CD4-positive, CD25-positive, alpha-beta regulatory T cell (primary cell): ENCODE data around the gene WAPL. TPM values are rescaled to one million over a fixed set of nuclear protein-coding genes. Genes with fewer than 3 reads are reported as not detected.
A peak's percentile ranks its signal among the peaks of the same experiment; 100 is the strongest.

ENCODE experiments used
- ATAC-seq, 2 donors: fragments of 150-1000 bp; cut with Tn5 transposase; one replicate each; pipeline ENCODE4 v1.10.0; 2021; ENCODE audit warnings: low read depth in 2 of 2, moderate number of reproducible peaks in 2 of 2, moderate library complexity in 1 of 2
- DNase-seq, 3 donors: peaks; one replicate each; pipeline versions ENCODE4 v3.0.0 to v3.0.0-alpha.2; 2012 to 2022; ENCODE audit warnings: mixed read lengths in 1 of 3
- H3K27ac ChIP-seq: one replicate; pipeline ENCODE4 v1.7.0; 2013; ENCODE audit warnings: mild to moderate bottlenecking, low read length; ENCODE audit not compliant: insufficient read depth, poor library complexity, severe bottlenecking
- H3K27me3 ChIP-seq: one replicate; pipeline ENCODE4 v1.7.0; 2013; ENCODE audit warnings: low read length; ENCODE audit not compliant: control insufficient read depth, insufficient read depth
- H3K36me3 ChIP-seq: one replicate; pipeline ENCODE4 v1.7.0; 2013; ENCODE audit warnings: mild to moderate bottlenecking, low read length, moderate library complexity; ENCODE audit not compliant: control insufficient read depth, insufficient read depth
- H3K4me1 ChIP-seq: 2 replicates; pipeline ENCODE4 v1.7.0; 2013; ENCODE audit warnings: mild to moderate bottlenecking, low read length; ENCODE audit not compliant: insufficient read depth, control insufficient read depth, poor library complexity, severe bottlenecking
- H3K4me3 ChIP-seq: one replicate; pipeline ENCODE4 v1.7.0; 2013; ENCODE audit warnings: low read depth, mild to moderate bottlenecking, low read length, moderate library complexity
- H3K9me3 ChIP-seq, 2 experiments: 1 replicate in 1 of 2; 2 replicates in 1 of 2; pipeline ENCODE4 v1.7.0; 2013; ENCODE audit warnings: low read length in 2 of 2, mild to moderate bottlenecking in 1 of 2, moderate library complexity in 1 of 2; ENCODE audit not compliant: control insufficient read depth in 2 of 2
- H3K27ac Mint-ChIP-seq, 3 donors: one replicate each; pipeline ENCODE4 v1.8.0; 2020 to 2022; ENCODE audit warnings: mild to moderate bottlenecking in 3 of 3, mixed read lengths in 3 of 3, moderate library complexity in 2 of 3
- H3K27me3 Mint-ChIP-seq: one replicate; pipeline ENCODE4 v1.8.0; 2022; ENCODE audit warnings: mild to moderate bottlenecking, mixed read lengths
- H3K36me3 Mint-ChIP-seq: one replicate; pipeline ENCODE4 v1.8.0; 2020; ENCODE audit warnings: mixed read lengths
- H3K4me1 Mint-ChIP-seq, 4 donors: one replicate each; pipeline ENCODE4 v1.8.0; 2020 to 2022; ENCODE audit warnings: mixed read lengths in 4 of 4, mild to moderate bottlenecking in 1 of 4
- H3K4me3 Mint-ChIP-seq, 4 donors: one replicate each; pipeline ENCODE4 v1.8.0; 2020 to 2022; ENCODE audit warnings: mild to moderate bottlenecking in 4 of 4, mixed read lengths in 4 of 4, moderate library complexity in 3 of 4
- H3K9me3 Mint-ChIP-seq, 7 donors: one replicate each; pipeline ENCODE4 v1.8.0; 2020 to 2022; ENCODE audit warnings: mixed read lengths in 7 of 7, mild to moderate bottlenecking in 3 of 7, moderate library complexity in 2 of 7
- polyA plus RNA-seq, 4 donors: library from polyadenylated mRNA; unstranded; fragments of 300-500 nt; fragmentation: Illumina TruSeq; gene quantifications; one replicate each; pipeline ENCODE4 v1.2.3, GENCODE V29; 2021
- total RNA-seq: library from RNA; stranded (reverse); gene quantifications from one replicate; pipeline ENCODE4 v1.2.3, GENCODE V29; 2022

Gene WAPL
- total and polyA plus RNA-seq, 5 donors from 2014 or later: 33.3 to 54.3 (median 36.6) TPM

DNA sequence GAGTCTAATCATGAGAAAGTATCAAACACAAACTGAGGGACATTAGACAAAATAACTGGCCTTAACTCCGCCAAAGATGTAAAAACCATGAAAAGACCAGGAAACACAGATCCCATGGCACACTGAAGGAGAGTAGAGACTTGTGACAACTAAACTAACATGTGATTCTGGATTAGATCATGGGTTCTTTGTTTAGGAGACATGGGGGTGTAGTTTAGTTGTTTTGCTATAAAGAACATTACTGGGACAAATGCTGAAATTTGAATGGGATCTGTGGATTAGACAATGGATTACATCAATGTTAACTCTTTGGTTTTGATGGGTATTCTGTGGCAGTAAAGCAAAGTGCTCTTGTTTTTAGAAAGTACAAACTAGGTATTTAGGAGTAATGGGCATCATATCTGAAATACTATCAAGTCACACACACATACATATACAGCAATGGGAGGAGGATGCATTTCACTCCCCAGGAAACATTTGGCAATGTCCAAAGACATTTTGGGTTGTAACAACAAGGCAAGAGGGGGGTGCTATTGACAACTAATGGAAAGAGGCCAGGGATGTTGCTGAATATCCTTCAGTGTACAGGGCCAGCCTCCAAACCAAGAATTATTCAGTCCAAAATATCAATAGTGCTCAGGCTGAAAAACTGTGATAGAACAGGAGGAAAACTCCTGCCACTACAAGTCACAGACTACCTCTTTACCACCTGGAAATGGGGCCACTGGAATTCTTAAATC is 32.4 kb downstream of the WAPL start:
- no peaks in the 10 kb centered on the region for H3K9me3 ChIP-seq
- no peaks in the 10 kb centered on the region for H3K27me3 ChIP-seq
- Mint-ChIP-seq H3K27ac (peak overlapping the region in 2 of 3 donors; percentile 5 to 10), H3K4me1 (peaks cover 17 to 31% (median 24%) of the 10 kb centered on the region in 4 donors), H3K27me3 (no peaks in the 10 kb centered on the region), H3K36me3 (peaks cover 31% of the 10 kb centered on the region), H3K9me3 (no peaks in the 10 kb centered on the region), H3K4me3 (no peak overlapping the region)
- no peak overlapping the region for H3K27ac ChIP-seq
- no peak for ATAC-seq
- H3K36me3 ChIP-seq: peaks cover 49% of the 10 kb centered on the region
- no peaks in the 10 kb centered on the region for H3K4me1 ChIP-seq
- DNase-seq: no peak
- H3K4me3 ChIP-seq: no peak overlapping the region

DNA sequence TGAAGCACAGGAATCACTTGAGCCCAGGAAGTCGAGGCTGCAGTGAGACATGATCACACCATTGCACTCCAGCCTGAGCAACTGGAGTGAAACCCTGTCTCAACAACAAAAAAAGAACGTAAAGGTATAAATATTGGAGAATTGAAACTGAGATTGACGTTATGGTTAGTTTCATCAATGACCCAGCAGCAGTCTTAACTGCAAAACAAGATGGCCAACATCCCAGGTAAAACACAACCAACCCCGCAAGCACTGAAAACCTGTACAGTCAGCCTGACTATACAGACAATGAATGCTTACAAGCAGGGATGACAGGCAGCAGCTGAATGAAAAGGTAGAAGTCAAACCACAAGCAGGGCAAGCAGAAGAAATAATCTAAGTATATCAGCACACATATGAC is 34.7 kb downstream of the WAPL start:
- peaks cover 15 to 32% (median 27%) of the 10 kb centered on the region in 4 donors for H3K4me1 Mint-ChIP-seq
- Histone ChIP-seq H3K36me3 (peaks cover 56% of the 10 kb centered on the region), H3K9me3 (no peaks in the 10 kb centered on the region), H3K27me3 (no peaks in the 10 kb centered on the region), H3K27ac (no peak overlapping the region), H3K4me1 (no peaks in the 10 kb centered on the region), H3K4me3 (no peak overlapping the region)
- peak overlapping the region in 1 of 3 donors; percentile 52 for H3K27ac Mint-ChIP-seq
- H3K36me3 Mint-ChIP-seq: peaks cover 28% of the 10 kb centered on the region
- no peak overlapping the region for H3K4me3 Mint-ChIP-seq
- ATAC-seq (no peak), DNase-seq (no peak)
- H3K27me3 Mint-ChIP-seq: no peaks in the 10 kb centered on the region
- H3K9me3 Mint-ChIP-seq: no peaks in the 10 kb centered on the region

DNA sequence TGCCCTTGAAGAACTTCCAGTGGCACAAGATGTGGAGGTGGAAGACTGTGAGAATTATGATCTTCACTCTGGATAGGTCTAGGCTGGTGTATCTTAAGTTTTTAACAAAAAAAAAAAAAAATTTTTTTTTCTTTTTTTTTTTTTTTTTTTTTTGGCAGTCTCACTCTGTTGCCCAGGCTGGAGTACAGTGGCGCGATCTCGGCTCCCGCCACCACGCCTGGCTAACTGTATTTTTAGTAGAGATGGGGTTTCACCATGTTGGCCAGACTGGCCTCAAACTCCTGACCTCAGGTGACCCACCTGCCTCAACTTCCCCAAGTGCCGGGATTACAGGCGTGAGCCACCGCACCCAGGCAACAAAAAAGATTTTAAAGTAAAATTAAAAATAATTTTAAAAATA is 37.9 kb downstream of the WAPL start:
- Histone ChIP-seq H3K36me3 (peaks cover 54% of the 10 kb centered on the region), H3K27me3 (no peaks in the 10 kb centered on the region), H3K27ac (no peak overlapping the region), H3K4me1 (no peaks in the 10 kb centered on the region), H3K9me3 (no peaks in the 10 kb centered on the region), H3K4me3 (no peak overlapping the region)
- H3K27ac Mint-ChIP-seq: no peak overlapping the region
- no peaks in the 10 kb centered on the region for H3K27me3 Mint-ChIP-seq
- H3K36me3 Mint-ChIP-seq: peaks cover 20% of the 10 kb centered on the region
- ATAC-seq (no peak), DNase-seq (no peak)
- no peaks in the 10 kb centered on the region for H3K9me3 Mint-ChIP-seq
- no peak overlapping the region for H3K4me3 Mint-ChIP-seq
- H3K4me1 Mint-ChIP-seq: peaks cover 7 to 34% (median 25%) of the 10 kb centered on the region in 4 donors

DNA sequence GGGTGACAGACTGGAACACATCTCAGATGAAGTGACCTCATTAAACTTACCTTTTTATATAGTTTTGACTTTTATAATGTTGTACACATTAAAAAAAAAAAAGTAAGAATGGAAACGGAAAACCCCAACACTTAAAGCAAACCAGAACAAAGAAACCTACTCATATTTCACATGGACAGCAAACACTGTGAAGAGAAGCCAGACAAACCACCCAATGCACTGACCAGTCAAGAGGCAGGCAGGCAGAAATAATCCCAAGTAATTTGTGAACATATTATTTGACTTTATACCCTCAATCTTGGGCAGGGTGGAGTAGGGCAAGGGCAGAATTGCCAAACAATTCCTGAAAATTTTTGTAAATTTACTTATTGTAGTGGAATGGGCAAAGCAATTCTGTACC is 39.8 kb downstream of the WAPL start:
- Histone ChIP-seq H3K4me3 (no peak overlapping the region), H3K27me3 (no peaks in the 10 kb centered on the region), H3K36me3 (peaks cover 41% of the 10 kb centered on the region), H3K9me3 (no peaks in the 10 kb centered on the region), H3K4me1 (no peaks in the 10 kb centered on the region), H3K27ac (no peak overlapping the region)
- ATAC-seq (no peak), DNase-seq (no peak)
- H3K36me3 Mint-ChIP-seq: peaks cover 14% of the 10 kb centered on the region
- no peak overlapping the region for H3K27ac Mint-ChIP-seq
- H3K27me3 Mint-ChIP-seq: no peaks in the 10 kb centered on the region
- H3K4me1 Mint-ChIP-seq: peaks cover 5 to 28% (median 16%) of the 10 kb centered on the region in 4 donors
- no peak overlapping the region for H3K4me3 Mint-ChIP-seq
- H3K9me3 Mint-ChIP-seq: no peaks in the 10 kb centered on the region

DNA sequence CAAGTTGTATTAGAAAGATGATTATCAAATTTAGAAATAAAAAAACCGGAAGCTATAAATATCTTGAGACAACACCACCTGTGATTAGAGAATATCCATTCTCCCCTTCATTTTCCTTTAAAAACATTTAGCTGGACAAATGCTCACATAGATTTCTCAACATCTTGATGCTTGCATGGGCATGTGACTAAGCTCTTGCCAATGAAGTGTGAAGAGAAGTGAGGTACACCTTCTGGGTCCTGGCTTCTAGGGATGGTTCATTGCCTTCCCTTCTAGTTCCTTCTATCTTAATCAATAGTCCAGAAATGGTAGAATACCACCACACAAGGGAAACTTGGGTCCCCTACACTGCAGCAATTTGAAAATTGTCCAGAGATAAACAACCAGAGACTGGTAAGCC is 41.0 kb downstream of the WAPL start:
- Mint-ChIP-seq H3K36me3 (peaks cover 16% of the 10 kb centered on the region), H3K4me3 (no peak overlapping the region), H3K27me3 (no peaks in the 10 kb centered on the region)

DNA sequence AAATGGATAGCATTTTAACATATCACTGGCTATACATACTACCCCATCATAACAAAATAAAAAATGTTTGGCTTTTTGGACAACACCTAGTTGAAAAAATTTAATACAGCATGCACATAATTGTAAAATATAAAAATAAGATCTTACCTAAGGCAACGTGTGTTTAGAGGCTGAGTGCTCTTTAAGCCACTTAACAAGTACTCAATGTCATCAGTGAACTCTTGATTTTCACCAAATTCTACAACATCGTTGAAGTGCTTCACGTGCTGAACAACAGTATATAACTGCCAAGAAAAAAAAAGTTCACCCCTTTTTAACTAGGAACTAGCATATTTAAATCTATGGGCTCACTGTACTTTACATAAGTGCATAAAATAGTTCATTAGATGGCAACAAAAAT is 49.5 kb downstream of the WAPL start:
- Mint-ChIP-seq H3K27me3 (no peaks in the 10 kb centered on the region), H3K36me3 (peaks cover 22% of the 10 kb centered on the region), H3K4me3 (no peak overlapping the region), H3K4me1 (peaks cover 7 to 19% (median 12%) of the 10 kb centered on the region in 4 donors), H3K27ac (peak overlapping the region in 1 of 3 donors; percentile 26), H3K9me3 (no peaks in the 10 kb centered on the region)
- DNase-seq: no peak
- Histone ChIP-seq H3K4me3 (no peak overlapping the region), H3K36me3 (peaks cover 61% of the 10 kb centered on the region), H3K27ac (no peak overlapping the region), H3K4me1 (no peaks in the 10 kb centered on the region), H3K9me3 (no peaks in the 10 kb centered on the region), H3K27me3 (no peaks in the 10 kb centered on the region)
- no peak for ATAC-seq

More for the DNA sequence above, 41.0 kb downstream of the WAPL start:
- H3K4me3 ChIP-seq: no peak overlapping the region
- H3K27ac ChIP-seq: no peak overlapping the region
- DNase-seq (no peak), ATAC-seq (no peak)
- Mint-ChIP-seq H3K4me1 (peaks cover 7 to 30% (median 13%) of the 10 kb centered on the region in 4 donors), H3K9me3 (no peaks in the 10 kb centered on the region), H3K27ac (peak overlapping the region in 2 of 3 donors; percentile 26 to 84)
- peaks cover 36% of the 10 kb centered on the region for H3K36me3 ChIP-seq
- H3K4me1 ChIP-seq: no peaks in the 10 kb centered on the region
- no peaks in the 10 kb centered on the region for H3K9me3 ChIP-seq
- H3K27me3 ChIP-seq: no peaks in the 10 kb centered on the region

DNA sequence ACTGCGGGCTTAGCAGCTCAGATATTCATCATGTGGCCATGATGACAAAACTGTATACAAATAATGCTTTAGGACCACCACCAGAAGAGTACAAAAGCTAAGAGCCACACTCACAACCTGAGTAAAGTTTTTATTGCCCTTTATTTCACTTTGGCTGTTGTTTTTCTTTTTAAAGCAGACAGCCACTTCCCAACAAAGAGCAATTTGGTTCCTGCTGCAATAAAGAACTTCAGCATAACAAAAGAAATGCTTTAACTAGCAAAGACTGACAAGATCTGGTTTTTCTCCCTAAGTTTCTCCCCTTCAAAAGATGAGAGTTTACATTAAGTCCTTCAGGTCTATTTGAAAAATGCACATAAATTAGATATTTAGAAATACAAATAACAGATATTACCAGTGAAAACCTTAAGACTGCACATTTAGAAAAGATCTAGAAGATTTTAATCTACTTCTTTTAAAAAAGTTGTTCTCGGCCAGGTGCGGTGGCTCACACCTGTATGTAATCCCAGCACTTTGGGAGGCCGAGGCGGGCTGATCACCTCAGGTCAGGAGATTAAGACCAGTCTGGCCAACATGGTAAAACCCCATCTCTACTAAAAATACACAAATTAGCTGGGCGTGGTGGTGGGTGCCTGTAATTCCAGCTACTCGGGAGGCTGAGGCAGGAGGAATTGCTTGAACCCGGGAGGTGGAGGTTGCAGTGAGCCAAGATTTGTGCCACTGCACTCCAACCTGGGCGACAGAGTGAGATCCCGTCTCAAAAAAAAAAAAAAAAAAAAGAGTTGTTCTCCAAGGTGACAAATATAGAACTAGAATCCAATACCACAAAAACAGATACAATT is 59.4 kb downstream of the WAPL start:
- Mint-ChIP-seq H3K4me1 (peaks cover 0 to 14% (median 2%) of the 10 kb centered on the region in 4 donors), H3K4me3 (no peak overlapping the region), H3K9me3 (no peaks in the 10 kb centered on the region), H3K27ac (peak overlapping the region in 2 of 3 donors; percentile 27 to 31), H3K27me3 (no peaks in the 10 kb centered on the region), H3K36me3 (peaks cover 39% of the 10 kb centered on the region)
- no peaks in the 10 kb centered on the region for H3K9me3 ChIP-seq
- ATAC-seq (no peak), DNase-seq (no peak)
- H3K27ac ChIP-seq: no peak overlapping the region
- H3K36me3 ChIP-seq: peaks cover 76% of the 10 kb centered on the region
- no peak overlapping the region for H3K4me3 ChIP-seq
- no peaks in the 10 kb centered on the region for H3K4me1 ChIP-seq
- H3K27me3 ChIP-seq: no peaks in the 10 kb centered on the region
